LHCN-M2 (cell line): ENCODE measurements around the gene KYNU. TPM values are rescaled to one million over a fixed set of nuclear protein-coding genes. Genes with fewer than 3 reads are reported as not detected.
"Not testable (repeated sequence)": the region's sequence is repeated elsewhere in the genome, so short reads cannot be mapped to it uniquely, and the experiment has no call there.

Experiments used
- DNase-seq: peaks from one replicate; pipeline ENCODE4 v3.0.0-alpha.2; 2012; ENCODE audit warnings: low read depth
- total RNA-seq: library from RNA; depleted of rRNA; stranded (reverse); fragments of >200 nt; gene quantifications from 2 replicates; pipeline ENCODE4 v1.2.3, GENCODE V29; 2014

KYNU gene
- total RNA-seq, 1 experiment from 2014 or later, result 1.5 TPM

GRCh38 chr2:143088388-143088787, 210.9 kb downstream of the KYNU start:
- no peak for DNase-seq

GRCh38 chr2:143089520-143089919, 212.1 kb downstream of the KYNU start:
- DNase-seq, result not testable (repeated sequence)
